Sigmoid colon (tissue), 7 donors: ENCODE data around the gene GPX8. TPM values are rescaled to one million over a fixed set of nuclear protein-coding genes. Genes with fewer than 3 reads are reported as not detected.

Experiments used
- DNase-seq: peaks from one replicate; pipeline ENCODE4 v3.0.0-alpha.2; 2019
- H3K27ac ChIP-seq, 4 donors: fragments of 200-600 bp; sonication (generic); one replicate each; pipeline ENCODE4 v1.5.1; 2016 to 2019; ENCODE audit warnings: mild to moderate bottlenecking in 1 of 4
- H3K27me3 ChIP-seq, 3 donors: fragments of 200-600 bp; sonication (generic); one replicate each; pipeline ENCODE4 v1.5.1; 2019; ENCODE audit warnings: mild to moderate bottlenecking in 1 of 3
- H3K36me3 ChIP-seq, 4 donors: fragments of 200-600 bp; sonication (generic); one replicate each; pipeline ENCODE4 v1.5.1; 2016 to 2019
- H3K4me1 ChIP-seq, 4 donors: fragments of 200-600 bp; sonication (generic); one replicate each; pipeline ENCODE4 v1.5.1; 2017 to 2019
- H3K4me3 ChIP-seq, 4 donors: fragments of 200-600 bp; sonication (generic); one replicate each; pipeline ENCODE4 v1.5.1; 2017 to 2019; ENCODE audit warnings: mild to moderate bottlenecking in 2 of 4, moderate library complexity in 1 of 4
- H3K9me3 ChIP-seq, 4 donors: fragments of 200-600 bp in 3 of 4; sonication (generic) in 3 of 4; one replicate each; pipeline versions ENCODE4 v1.5.1 to v1.6.1; 2013 to 2019
- EP300 ChIP-seq, 4 donors: sonication (generic); formaldehyde crosslinking; IDR thresholded peaks; one replicate each; pipeline ENCODE4 v1.6.1; 2017; ENCODE audit warnings: antibody characterized with exemption in 4 of 4
- POLR2A ChIP-seq, 2 donors: fragments of 450-650 bp; IDR thresholded peaks; one replicate each; pipeline ENCODE4 v1.6.1; 2016; ENCODE audit warnings: antibody characterized with exemption in 2 of 2, mild to moderate bottlenecking in 2 of 2, moderate library complexity in 2 of 2
- POLR2AphosphoS5 ChIP-seq, 4 donors: sonication (generic); formaldehyde crosslinking; IDR thresholded peaks; one replicate each; pipeline ENCODE4 v1.6.1; 2017; ENCODE audit warnings: antibody characterized with exemption in 4 of 4
- WGBS, 2 donors: extraction: QIAGEN DNeasy Blood & Tissue Kit; methylation state at CpG; one replicate each; pipeline ENCODE4 v1.1.7; 2013; 5-methylcytosine and 5-hydroxymethylcytosine counted together
- intact Hi-C: fragments of 100-400 bp; cut with DNase I; formaldehyde crosslinking; loops from one replicate; pipeline ENCODE4 v1.15.1; 2023
- polyA plus RNA-seq, 3 donors: library from polyadenylated mRNA; stranded (reverse); fragments of 200-250 nt; gene quantifications; one replicate each; pipeline ENCODE4 v1.2.3, GENCODE V29; 2013
- total RNA-seq, 4 donors: library from RNA; depleted of rRNA; stranded (reverse); fragments of >200 nt; gene quantifications; one replicate each; pipeline ENCODE4 v1.1.0, GENCODE V29; 2016
- TF ChIP-seq, protein P1 (sequence below), 4 experiments: fragments of 450-650 bp in 3 of 4; fragments of 200-600 bp in 1 of 4; IDR thresholded peaks; one replicate each; pipeline ENCODE4 v1.5.1; 2016 to 2019; ENCODE audit warnings: antibody characterized with exemption in 4 of 4, mild to moderate bottlenecking in 3 of 4, moderate library complexity in 2 of 4
- donor health status: healthy with polysubstance abuse.
- donor health status: Bipolar disorder and iron deficiency.
- donor health status: healthy.

Gene GPX8
- total and polyA plus RNA-seq, 7 donors = 1.8 to 20.8 (median 14.2) TPM

DNA sequence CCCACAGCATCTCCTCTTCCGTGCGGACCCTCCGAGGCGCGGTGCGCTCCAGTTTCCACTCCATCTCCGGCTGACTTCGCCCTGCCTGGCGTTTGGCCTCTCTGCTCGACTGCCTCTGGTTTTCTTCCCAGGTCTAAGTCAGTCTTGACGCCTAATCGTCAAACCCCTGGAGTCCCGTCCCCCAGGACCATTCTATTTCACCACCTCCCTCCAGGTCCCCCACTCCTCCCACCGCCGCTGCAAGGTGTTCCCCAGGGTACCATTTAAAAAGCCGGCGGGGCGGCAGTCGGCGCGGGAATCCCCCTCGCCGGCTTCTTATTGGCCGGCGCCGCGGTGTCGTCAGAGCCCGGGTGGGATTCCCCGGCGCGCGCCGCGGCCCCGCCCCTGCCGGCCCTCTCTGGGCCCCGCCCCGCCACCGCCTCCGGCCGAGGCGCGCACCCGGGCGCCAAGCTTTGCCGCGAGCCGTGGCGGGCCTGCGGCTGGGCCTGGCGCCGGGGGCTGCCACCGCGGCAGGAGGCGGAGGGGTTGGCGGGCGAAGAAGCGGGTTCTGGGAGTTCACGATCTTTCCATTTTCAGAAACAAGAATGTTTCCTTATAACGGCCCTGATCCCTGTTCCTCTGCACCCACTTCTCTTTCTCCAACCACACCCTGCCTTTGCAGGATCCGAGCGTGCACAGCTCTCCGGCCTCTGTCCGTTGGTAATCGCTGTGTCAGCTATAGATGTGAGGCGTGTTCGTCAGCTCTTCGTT, 13.1 kb downstream of the GPX8 start, which contains the start of gene CDC20B:
Gene CDC20B (minus strand): TSS at position 241 of the 750 bp plus-strand sequence. CDS start 177 bp downstream, at position 64.
- intact Hi-C loops = loop anchor here (5.0 kb wide), 2 partner anchors 134 to 539 kb away; partner anchors contain the start of genes DHX29, MTREX and SLC38A9
- H3K36me3 ChIP-seq = no peaks in the 10 kb centered on the region
- H3K27ac ChIP-seq = no peak within 1 kb of the TSS
- peaks cover 32 to 86% (median 45%) of the 10 kb centered on the region in 3 donors for H3K27me3 ChIP-seq
- 1% methylated on average over 69 of the region's 69 CpGs for WGBS, 2 donors
- H3K4me3 ChIP-seq = peak within 1 kb of the TSS; percentile 30 to 46 (median 44)
- TF ChIP-seq EP300 (IDR thresholded peaks at IDR 0.05) (no peak), POLR2AphosphoS5 (IDR thresholded peaks at IDR 0.05) (peak in 2 of 4 donors; percentile 27 to 36)
- H3K4me1 ChIP-seq = peaks cover 2 to 30% (median 28%) of the 10 kb centered on the region in 4 donors
- no peaks in the 10 kb centered on the region for H3K9me3 ChIP-seq
- peak; percentile 78 for DNase-seq

DNA sequence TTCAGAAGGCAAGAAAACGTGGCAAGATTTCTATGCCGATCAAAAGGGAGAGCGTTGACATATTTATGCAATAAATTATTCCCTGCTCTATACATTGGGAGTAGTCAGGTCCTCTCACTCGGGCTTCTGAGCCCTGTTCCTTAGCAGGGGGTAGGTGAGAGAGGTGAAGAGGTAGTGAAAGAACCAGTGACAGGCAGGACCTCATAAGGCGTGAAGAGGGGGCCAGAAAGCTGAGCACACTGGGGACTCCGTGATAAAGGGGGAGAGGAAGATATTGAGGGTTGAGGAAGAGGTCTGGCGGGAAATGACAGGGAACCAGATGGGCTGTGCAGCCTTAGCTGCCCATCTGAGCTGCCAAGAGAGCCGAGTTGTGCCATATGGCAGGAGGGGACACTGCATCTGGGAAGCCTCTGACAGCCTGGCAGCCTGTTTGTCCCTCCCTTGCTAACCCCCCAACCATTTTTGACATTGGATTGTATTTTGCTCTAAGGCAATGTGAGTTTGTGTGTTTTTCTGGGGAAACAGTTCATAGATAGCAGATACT, 13.8 kb downstream of the GPX8 start:
- H3K36me3 ChIP-seq = no peaks in the 10 kb centered on the region
- H3K4me3 ChIP-seq = peak overlapping the region; percentile 24 to 46 (median 44)
- DNase-seq = no peak
- no peak for TF ChIP-seq POLR2AphosphoS5 (IDR thresholded peaks at IDR 0.05)
- TF ChIP-seq EP300 (IDR thresholded peaks at IDR 0.05) = no peak
- TF ChIP-seq POLR2A (IDR thresholded peaks at IDR 0.05) = no peak
- TF ChIP-seq, protein P1, sequence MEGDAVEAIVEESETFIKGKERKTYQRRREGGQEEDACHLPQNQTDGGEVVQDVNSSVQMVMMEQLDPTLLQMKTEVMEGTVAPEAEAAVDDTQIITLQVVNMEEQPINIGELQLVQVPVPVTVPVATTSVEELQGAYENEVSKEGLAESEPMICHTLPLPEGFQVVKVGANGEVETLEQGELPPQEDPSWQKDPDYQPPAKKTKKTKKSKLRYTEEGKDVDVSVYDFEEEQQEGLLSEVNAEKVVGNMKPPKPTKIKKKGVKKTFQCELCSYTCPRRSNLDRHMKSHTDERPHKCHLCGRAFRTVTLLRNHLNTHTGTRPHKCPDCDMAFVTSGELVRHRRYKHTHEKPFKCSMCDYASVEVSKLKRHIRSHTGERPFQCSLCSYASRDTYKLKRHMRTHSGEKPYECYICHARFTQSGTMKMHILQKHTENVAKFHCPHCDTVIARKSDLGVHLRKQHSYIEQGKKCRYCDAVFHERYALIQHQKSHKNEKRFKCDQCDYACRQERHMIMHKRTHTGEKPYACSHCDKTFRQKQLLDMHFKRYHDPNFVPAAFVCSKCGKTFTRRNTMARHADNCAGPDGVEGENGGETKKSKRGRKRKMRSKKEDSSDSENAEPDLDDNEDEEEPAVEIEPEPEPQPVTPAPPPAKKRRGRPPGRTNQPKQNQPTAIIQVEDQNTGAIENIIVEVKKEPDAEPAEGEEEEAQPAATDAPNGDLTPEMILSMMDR (IDR thresholded peaks at IDR 0.05) = no peak
- intact Hi-C loops = loop anchor here (2.0 to 5.0 kb wide), 3 partner anchors 59 to 539 kb away; partner anchors contain the start of genes CCNO, DHX29, MTREX and SLC38A9
- peaks cover 32 to 91% (median 46%) of the 10 kb centered on the region in 3 donors for H3K27me3 ChIP-seq
- H3K9me3 ChIP-seq = no peaks in the 10 kb centered on the region
- peaks cover 2 to 30% (median 28%) of the 10 kb centered on the region in 4 donors for H3K4me1 ChIP-seq
- H3K27ac ChIP-seq = no peak overlapping the region
- WGBS, 2 donors = 6% methylated on average over 8 of the region's 8 CpGs

DNA sequence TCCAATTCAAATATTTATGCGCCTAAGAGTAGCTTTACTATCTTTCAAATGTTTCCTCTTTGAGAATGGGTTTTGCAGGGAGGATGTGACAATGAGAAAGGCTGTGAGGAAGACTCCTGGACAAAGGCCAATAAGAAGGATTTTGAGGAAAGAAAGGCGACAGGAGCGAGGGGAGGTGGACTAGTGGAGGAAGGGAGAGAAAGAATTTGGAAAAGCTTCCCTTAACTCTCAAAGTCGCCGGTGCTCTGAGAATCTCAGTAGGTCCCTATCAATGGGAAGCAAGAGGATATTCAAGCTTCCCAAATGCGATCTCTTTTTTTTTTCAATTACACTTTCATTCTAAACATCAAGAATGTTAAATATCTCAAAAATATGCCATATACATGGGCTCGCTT, 15.8 kb downstream of the GPX8 start:
- peaks cover 2 to 30% (median 28%) of the 10 kb centered on the region in 4 donors for H3K4me1 ChIP-seq
- no peaks in the 10 kb centered on the region for H3K9me3 ChIP-seq
- H3K27ac ChIP-seq = no peak overlapping the region
- DNase-seq = no peak
- TF ChIP-seq EP300 (IDR thresholded peaks at IDR 0.05) (no peak), POLR2A (IDR thresholded peaks at IDR 0.05) (no peak), POLR2AphosphoS5 (IDR thresholded peaks at IDR 0.05) (no peak)
- TF ChIP-seq, protein P1 (IDR thresholded peaks at IDR 0.05) = no peak
- peak overlapping the region in 2 of 4 donors; percentile 11 to 23 for H3K4me3 ChIP-seq
- 5 to 10% methylated on average over 7 of the region's 7 CpGs for WGBS, 2 donors
- H3K36me3 ChIP-seq = no peaks in the 10 kb centered on the region
- H3K27me3 ChIP-seq = peaks cover 32 to 91% (median 46%) of the 10 kb centered on the region in 3 donors
- intact Hi-C loops = loop anchor here (2.0 kb wide), 1 partner anchor 57 kb away; the partner anchor contains the start of gene CCNO

DNA sequence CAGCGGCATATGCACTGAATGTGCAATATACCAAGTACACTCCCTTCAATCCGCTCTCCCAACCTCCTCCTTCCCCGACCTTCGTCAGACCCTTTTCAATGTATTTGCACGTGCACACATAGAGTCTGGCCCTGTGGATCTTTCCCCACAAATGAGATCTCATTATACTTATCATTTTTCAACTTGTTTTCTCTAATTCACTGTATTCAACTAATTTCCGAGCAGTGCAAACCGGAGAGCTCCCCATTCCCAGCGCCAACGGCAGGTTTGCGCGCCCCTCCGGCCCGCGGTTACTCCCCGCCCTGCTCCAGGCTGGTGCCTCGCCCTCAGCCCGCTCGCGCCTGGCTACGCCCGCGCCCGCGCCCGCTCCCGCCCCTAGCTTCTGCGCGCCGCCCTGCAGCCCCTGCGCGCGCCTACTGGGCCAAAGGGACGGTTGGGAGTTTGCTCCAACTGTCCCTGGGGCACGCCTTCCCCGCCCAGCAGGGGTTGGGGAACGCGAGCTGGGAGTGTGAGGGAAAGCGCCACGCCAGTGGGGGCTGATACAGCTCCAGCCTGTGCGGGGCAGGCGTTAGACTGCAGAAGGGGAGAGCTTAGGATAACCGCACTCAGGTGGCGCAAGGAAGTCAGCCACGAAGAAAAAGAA, 16.3 kb downstream of the GPX8 start:
- Histone ChIP-seq H3K27ac (no peak overlapping the region), H3K4me3 (peak overlapping the region in 3 of 4 donors; percentile 11 to 23 (median 19)), H3K4me1 (peaks cover 2 to 30% (median 28%) of the 10 kb centered on the region in 4 donors), H3K27me3 (peaks cover 32 to 89% (median 46%) of the 10 kb centered on the region in 3 donors), H3K36me3 (no peaks in the 10 kb centered on the region), H3K9me3 (no peaks in the 10 kb centered on the region)
- 1 to 2% methylated on average over 44 of the region's 44 CpGs for WGBS, 2 donors
- no peak for DNase-seq
- TF ChIP-seq, protein P1 (IDR thresholded peaks at IDR 0.05) = no peak
- no peak for TF ChIP-seq EP300 (IDR thresholded peaks at IDR 0.05)
- TF ChIP-seq POLR2A (IDR thresholded peaks at IDR 0.05) = no peak
- no peak for TF ChIP-seq POLR2AphosphoS5 (IDR thresholded peaks at IDR 0.05)
- intact Hi-C loops = no loop called here
